ENCODE results near the gene CHMP5. TPM values are rescaled to one million over a fixed set of nuclear protein-coding genes. Genes with fewer than 3 reads are reported as not detected.
"Not testable (repeated sequence)": the region's sequence is repeated elsewhere in the genome, so short reads cannot be mapped to it uniquely, and the experiment has no call there.

Gene CHMP5
- polyA plus RNA-seq, 1 donor (not counting 4 experiments of a cell fraction or from before 2014, with no cell fraction given) = 132 TPM

- no peak overlapping the region for H3K27ac ChIP-seq (ENCODE audit: control insufficient read depth, insufficient read depth, low read length)
- no peak for FAIRE-seq
- no peak overlapping the region for H3K9ac ChIP-seq (ENCODE audit: control insufficient read depth, extremely low read depth, insufficient read depth, low read length)
- H3K79me2 ChIP-seq (ENCODE audit: control insufficient read depth, insufficient read depth, low read length) = no peaks in the 10 kb centered on the region
- peaks cover 8% of the 10 kb centered on the region for H4K20me1 ChIP-seq (ENCODE audit: control insufficient read depth, extremely low read depth, insufficient read depth, low read length)
- H2AFZ ChIP-seq (ENCODE audit: control insufficient read depth, low read length) = no peak overlapping the region
- H3K4me2 ChIP-seq (ENCODE audit: control insufficient read depth, extremely low read depth, insufficient read depth, low read depth, low read length) = no peak overlapping the region
- no peaks in the 10 kb centered on the region for H3K27me3 ChIP-seq (ENCODE audit: control insufficient read depth, extremely low read depth, insufficient read depth, low read length)
- TF ChIP-seq EZH2 (IDR thresholded peaks at IDR 0.05; ENCODE audit: low read length) (no peak), CTCF (optimal IDR thresholded peaks at IDR 0.05 in 1 of 3, IDR thresholded peaks at IDR 0.05 in 1 of 3, conservative IDR thresholded peaks at IDR 0.05 in 1 of 3; ENCODE audit: extremely low read depth in 1 of 3, insufficient read depth in 2 of 3, low read length in 3 of 3) (no peak)
- H3K4me3 ChIP-seq (ENCODE audit: control insufficient read depth in 2 of 3, extremely low read depth in 1 of 3, insufficient read depth in 2 of 3, low read depth in 1 of 3, low read length in 3 of 3) = no peak overlapping the region
- H3K4me1 ChIP-seq (ENCODE audit: control insufficient read depth, extremely low read depth, insufficient read depth, low read length) = no peaks in the 10 kb centered on the region
- no peaks in the 10 kb centered on the region for H3K9me1 ChIP-seq (ENCODE audit: control insufficient read depth, extremely low read depth, insufficient read depth, low read length)
- dilution Hi-C loops (cut with MboI; ENCODE audit: extremely low pct_ligation_motif_present, low sequenced_read_pairs) = no loop called here
- H3K36me3 ChIP-seq (ENCODE audit: control insufficient read depth in 2 of 2, extremely low read depth in 1 of 2, insufficient read depth in 2 of 2, low read length in 2 of 2) = peaks cover 27 to 32% of the 10 kb centered on the region in 2 experiments
- H3K9me3 ChIP-seq (ENCODE audit: control insufficient read depth, low read depth, low read length) = no peaks in the 10 kb centered on the region
- DNase-seq (ENCODE audit: low read depth, low spot score) = no peak
Observed at GRCh38 chr9:33311953-33312352, 47.1 kb downstream of the CHMP5 start.

- peaks cover 8% of the 10 kb centered on the region for H3K4me1 ChIP-seq (ENCODE audit: control insufficient read depth, extremely low read depth, insufficient read depth, low read length)
- no peaks in the 10 kb centered on the region for H3K27me3 ChIP-seq (ENCODE audit: control insufficient read depth, extremely low read depth, insufficient read depth, low read length)
- TF ChIP-seq EZH2 (IDR thresholded peaks at IDR 0.05; ENCODE audit: low read length) (no peak), CTCF (optimal IDR thresholded peaks at IDR 0.05 in 1 of 3, IDR thresholded peaks at IDR 0.05 in 1 of 3, conservative IDR thresholded peaks at IDR 0.05 in 1 of 3; ENCODE audit: extremely low read depth in 1 of 3, insufficient read depth in 2 of 3, low read length in 3 of 3) (no peak)
- FAIRE-seq (no peak), DNase-seq (ENCODE audit: low read depth, low spot score) (no peak)
- H3K9me1 ChIP-seq (ENCODE audit: control insufficient read depth, extremely low read depth, insufficient read depth, low read length) = no peaks in the 10 kb centered on the region
- no peaks in the 10 kb centered on the region for H3K9me3 ChIP-seq (ENCODE audit: control insufficient read depth, low read depth, low read length)
- H3K4me2 ChIP-seq (ENCODE audit: control insufficient read depth, extremely low read depth, insufficient read depth, low read depth, low read length) = no peak overlapping the region
- no peak overlapping the region for H2AFZ ChIP-seq (ENCODE audit: control insufficient read depth, low read length)
- H4K20me1 ChIP-seq (ENCODE audit: control insufficient read depth, extremely low read depth, insufficient read depth, low read length) = peaks cover 2% of the 10 kb centered on the region
- no peak overlapping the region for H3K27ac ChIP-seq (ENCODE audit: control insufficient read depth, insufficient read depth, low read length)
- peaks cover 27 to 30% of the 10 kb centered on the region in 2 experiments for H3K36me3 ChIP-seq (ENCODE audit: control insufficient read depth in 2 of 2, extremely low read depth in 1 of 2, insufficient read depth in 2 of 2, low read length in 2 of 2)
- no peak overlapping the region for H3K4me3 ChIP-seq (ENCODE audit: control insufficient read depth in 2 of 3, extremely low read depth in 1 of 3, insufficient read depth in 2 of 3, low read depth in 1 of 3, low read length in 3 of 3)
- H3K9ac ChIP-seq (ENCODE audit: control insufficient read depth, extremely low read depth, insufficient read depth, low read length) = no peak overlapping the region
- H3K79me2 ChIP-seq (ENCODE audit: control insufficient read depth, insufficient read depth, low read length) = no peaks in the 10 kb centered on the region
- dilution Hi-C loops (cut with MboI; ENCODE audit: extremely low pct_ligation_motif_present, low sequenced_read_pairs) = no loop called here
Observed at GRCh38 chr9:33315371-33315770, 50.5 kb downstream of the CHMP5 start.

- H3K9ac ChIP-seq (ENCODE audit: control insufficient read depth, extremely low read depth, insufficient read depth, low read length); H3K79me2 ChIP-seq (ENCODE audit: control insufficient read depth, insufficient read depth, low read length); H3K9me3 ChIP-seq (ENCODE audit: control insufficient read depth, low read depth, low read length); H3K27ac ChIP-seq (ENCODE audit: control insufficient read depth, insufficient read depth, low read length); H4K20me1 ChIP-seq (ENCODE audit: control insufficient read depth, extremely low read depth, insufficient read depth, low read length); DNase-seq (ENCODE audit: low read depth, low spot score); H3K4me2 ChIP-seq (ENCODE audit: control insufficient read depth, extremely low read depth, insufficient read depth, low read depth, low read length); H2AFZ ChIP-seq (ENCODE audit: control insufficient read depth, low read length); H3K9me1 ChIP-seq (ENCODE audit: control insufficient read depth, extremely low read depth, insufficient read depth, low read length); FAIRE-seq; H3K27me3 ChIP-seq (ENCODE audit: control insufficient read depth, extremely low read depth, insufficient read depth, low read length); H3K4me3 ChIP-seq (ENCODE audit: control insufficient read depth in 2 of 3, extremely low read depth in 1 of 3, insufficient read depth in 2 of 3, low read depth in 1 of 3, low read length in 3 of 3); dilution Hi-C loops (cut with MboI; ENCODE audit: extremely low pct_ligation_motif_present, low sequenced_read_pairs): not testable (repeated sequence)
- peaks cover 20% of the 10 kb centered on the region for H3K4me1 ChIP-seq (ENCODE audit: control insufficient read depth, extremely low read depth, insufficient read depth, low read length)
- H3K36me3 ChIP-seq (ENCODE audit: control insufficient read depth in 2 of 2, extremely low read depth in 1 of 2, insufficient read depth in 2 of 2, low read length in 2 of 2) = peaks cover 26 to 44% of the 10 kb centered on the region in 2 experiments
Observed at GRCh38 chr9:33317136-33317535, 52.3 kb downstream of the CHMP5 start.
